DND-41 (cell line): ENCODE measurements around the gene UBE2J1.

Source experiments
- ATAC-seq: fragments of 200-7000 bp; cut with Tn5 transposase; 3 replicates; pipeline ENCODE4 v1.9.1; 2021; ENCODE audit warnings: low read depth; ENCODE audit not compliant: insufficient read depth
- DNase-seq: peaks from one replicate; pipeline ENCODE4 v3.0.0-alpha.2; 2020
- H2AFZ ChIP-seq: 2 replicates; pipeline ENCODE4 v1.6.0; 2012; ENCODE audit warnings: low read depth, low read length
- H3K27ac ChIP-seq: 2 replicates; pipeline ENCODE4 v1.5.1; 2012; ENCODE audit warnings: low read length, inconsistent platforms
- H3K27me3 ChIP-seq: fragments of 200-600 bp; sonication (generic); 2 replicates; pipeline ENCODE4 v1.6.0; 2012; ENCODE audit warnings: low read length, mild to moderate bottlenecking, inconsistent platforms; ENCODE audit not compliant: insufficient read depth, poor library complexity
- H3K36me3 ChIP-seq: 2 replicates; pipeline ENCODE4 v1.5.1; 2012; ENCODE audit warnings: low read length, inconsistent platforms; ENCODE audit not compliant: insufficient read depth
- H3K4me1 ChIP-seq: 2 replicates; pipeline ENCODE4 v1.5.1; 2012; ENCODE audit warnings: mild to moderate bottlenecking, low read length; ENCODE audit not compliant: insufficient read depth
- H3K4me2 ChIP-seq: 2 replicates; pipeline ENCODE4 v1.6.0; 2012; ENCODE audit warnings: mild to moderate bottlenecking, moderate library complexity, low read length, inconsistent platforms; ENCODE audit not compliant: insufficient read depth
- H3K4me3 ChIP-seq, 2 experiments: fragments of 200-600 bp in 1 of 2; shearing (Covaris generic) in 1 of 2; 2 replicates each; pipeline ENCODE4 v1.5.1; 2012 to 2016; ENCODE audit warnings: inconsistent platforms in 2 of 2, low read length in 2 of 2, mild to moderate bottlenecking in 2 of 2, low read depth in 1 of 2, moderate library complexity in 1 of 2
- H3K79me2 ChIP-seq: 2 replicates; pipeline ENCODE4 v1.6.0; 2012; ENCODE audit warnings: low read length, inconsistent platforms; ENCODE audit not compliant: insufficient read depth
- H3K9ac ChIP-seq: 2 replicates; pipeline ENCODE4 v1.6.0; 2012; ENCODE audit warnings: low read depth, mild to moderate bottlenecking, inconsistent platforms, low read length, moderate library complexity
- H3K9me3 ChIP-seq: 2 replicates; pipeline ENCODE4 v1.5.1; 2012; ENCODE audit warnings: low read length, moderate library complexity, mild to moderate bottlenecking, inconsistent platforms; ENCODE audit not compliant: insufficient read depth, severe bottlenecking
- H4K20me1 ChIP-seq: 2 replicates; pipeline ENCODE4 v1.6.0; 2012; ENCODE audit warnings: low read length; ENCODE audit not compliant: insufficient read depth
- CTCF ChIP-seq: IDR thresholded peaks from 2 replicates; pipeline ENCODE4 v1.5.1; 2012; ENCODE audit warnings: borderline replicate concordance, low read length, moderate library complexity, mild to moderate bottlenecking; ENCODE audit not compliant: poor library complexity, severe bottlenecking; ENCODE audit errors: extremely low read depth
- EZH2 ChIP-seq: IDR thresholded peaks from 3 replicates; pipeline ENCODE4 v1.6.1; 2012; ENCODE audit warnings: borderline replicate concordance, low read depth, mild to moderate bottlenecking, moderate library complexity, low read length, inconsistent platforms; ENCODE audit not compliant: severe bottlenecking

The UBE2J1 gene

GRCh38 chr6:89290401-89291155 is 61.9 kb downstream of the UBE2J1 start:
- Histone ChIP-seq H4K20me1 (no peaks in the 10 kb centered on the region), H2AFZ (no peak overlapping the region), H3K4me3 (no peak overlapping the region), H3K9me3 (no peaks in the 10 kb centered on the region), H3K36me3 (no peaks in the 10 kb centered on the region), H3K27ac (no peak overlapping the region), H3K27me3 (no peaks in the 10 kb centered on the region), H3K79me2 (no peaks in the 10 kb centered on the region), H3K9ac (no peak overlapping the region), H3K4me2 (no peak overlapping the region), H3K4me1 (no peaks in the 10 kb centered on the region)
- ATAC-seq, result no peak
- TF ChIP-seq EZH2 (no peak), CTCF (no peak)
- DNase-seq, result no peak

- no peaks in the 10 kb centered on the region for H3K9me3 ChIP-seq
- TF ChIP-seq CTCF (no peak), EZH2 (no peak)
- ATAC-seq (no peak), DNase-seq (no peak)
- H3K4me2 ChIP-seq, result no peak overlapping the region
- no peaks in the 10 kb centered on the region for H3K4me1 ChIP-seq
- H3K79me2 ChIP-seq, result no peaks in the 10 kb centered on the region
- no peaks in the 10 kb centered on the region for H3K27me3 ChIP-seq
- H3K4me3 ChIP-seq, result no peak overlapping the region
- H2AFZ ChIP-seq, result no peak overlapping the region
- H3K9ac ChIP-seq, result no peak overlapping the region
- H4K20me1 ChIP-seq, result no peaks in the 10 kb centered on the region
- no peak overlapping the region for H3K27ac ChIP-seq
- no peaks in the 10 kb centered on the region for H3K36me3 ChIP-seq
Observed at GRCh38 chr6:89289710-89290109, 62.8 kb downstream of the UBE2J1 start.

- H3K27me3 ChIP-seq, result no peaks in the 10 kb centered on the region
Observed at GRCh38 chr6:89287351-89288028, 65.0 kb downstream of the UBE2J1 start.

More at GRCh38 chr6:89287351-89288028, 65.0 kb downstream of the UBE2J1 start:
- Histone ChIP-seq H4K20me1 (no peaks in the 10 kb centered on the region), H3K4me2 (no peak overlapping the region), H3K27ac (no peak overlapping the region), H3K9me3 (no peaks in the 10 kb centered on the region), H3K4me3 (no peak overlapping the region), H3K36me3 (no peaks in the 10 kb centered on the region), H3K4me1 (no peaks in the 10 kb centered on the region), H3K9ac (no peak overlapping the region), H2AFZ (no peak overlapping the region), H3K79me2 (no peaks in the 10 kb centered on the region)
- DNase-seq (no peak), ATAC-seq (no peak)
- TF ChIP-seq CTCF, result no peak
- no peak for TF ChIP-seq EZH2
